Measurements from ENCODE around the gene WDHD1. TPM values are rescaled to one million over a fixed set of nuclear protein-coding genes. Genes with fewer than 3 reads are reported as not detected.

Gene WDHD1
- polyA plus RNA-seq, result 3.3 and 3.8 TPM in 2 replicates

GRCh38 chr14:55026793-55027561 is at the start of gene WDHD1, which contains the start of gene SOCS4:
Gene WDHD1, minus strand, starts transcription at chr14:55027099. Its CDS starts 312 bp downstream, at chr14:55026787.
Gene SOCS4, plus strand, starts transcription at chr14:55027236. Its CDS starts 15,806 bp downstream, at chr14:55043042.

GRCh38 chr14:55051423-55052268 is 24.7 kb upstream of the WDHD1 start, which contains the start of gene MAPK1IP1L:
Gene MAPK1IP1L, plus strand, starts transcription at chr14:55051647. Its CDS starts 10,037 bp downstream, at chr14:55061684.

GRCh38 chr14:54902521-54903420 is 124.1 kb downstream of the WDHD1 start, which contains the start of gene GCH1:
Gene GCH1, minus strand, starts transcription at chr14:54902826. Its CDS starts 163 bp downstream, at chr14:54902663.

Other genes with a start within 250 kb of the WDHD1 start
- gene GCH1, start 124.3 kb downstream of the WDHD1 start, polyA plus RNA-seq, result 1.9 TPM in 1 of 2 replicates, not detected in the other
- gene SOCS4, start 137 bp upstream of the WDHD1 start, polyA plus RNA-seq, result 12.6 and 28.1 TPM in 2 replicates
- gene MAPK1IP1L, start 24.5 kb upstream of the WDHD1 start, polyA plus RNA-seq, result 36.6 and 46.5 TPM in 2 replicates
- gene LGALS3, start 102.2 kb upstream of the WDHD1 start, polyA plus RNA-seq, result 24.0 and 25.7 TPM in 2 replicates
- gene DLGAP5, start 164.5 kb upstream of the WDHD1 start, polyA plus RNA-seq, result not detected in 2 replicates
- gene FBXO34, start 244.3 kb upstream of the WDHD1 start, polyA plus RNA-seq, result 19.2 and 27.0 TPM in 2 replicates

Measured in Purkinje cell (primary cell).